NCI-H1092 (cell line): Measurements from ENCODE around the gene GRIN2A.

Experiments
- DNase-seq: peaks from one replicate; lab custom pipeline; 2025; lab: John Stamatoyannopoulos, UW

The GRIN2A gene

GRCh38 chr16:10182222-10183053 is at the start of gene GRIN2A:
GRIN2A (minus strand) TSS chr16:10182428; CDS start chr16:10180411, 2,017 bp downstream.
- DNase-seq, result no peak

GRCh38 chr16:10231563-10231962 is 49.3 kb upstream of the GRIN2A start:
- DNase-seq, result no peak

- no peak for DNase-seq
Observed at GRCh38 chr16:10228779-10229178, 46.6 kb upstream of the GRIN2A start.

- DNase-seq, result no peak
Observed at GRCh38 chr16:10226987-10227306, 44.7 kb upstream of the GRIN2A start.

- no peak for DNase-seq
Observed at GRCh38 chr16:10226141-10226986, 44.1 kb upstream of the GRIN2A start.

GRCh38 chr16:10225653-10226052 is 43.4 kb upstream of the GRIN2A start:
- no peak for DNase-seq

- no peak for DNase-seq
Observed at GRCh38 chr16:10224850-10225249, 42.6 kb upstream of the GRIN2A start.

GRCh38 chr16:10220942-10221341 is 38.7 kb upstream of the GRIN2A start:
- DNase-seq, result no peak

GRCh38 chr16:10219742-10220141 is 37.5 kb upstream of the GRIN2A start:
- no peak for DNase-seq

- DNase-seq, result no peak
Observed at GRCh38 chr16:10218490-10219206, 36.4 kb upstream of the GRIN2A start.

- DNase-seq, result no peak
Observed at GRCh38 chr16:10213748-10214147, 31.5 kb upstream of the GRIN2A start.

- DNase-seq, result no peak
Observed at GRCh38 chr16:10210944-10211343, 28.7 kb upstream of the GRIN2A start.

- no peak for DNase-seq
Observed at GRCh38 chr16:10206865-10207264, 24.6 kb upstream of the GRIN2A start.

- DNase-seq, result no peak
Observed at GRCh38 chr16:10206215-10206614, 24.0 kb upstream of the GRIN2A start.

GRCh38 chr16:10205688-10206087 is 23.5 kb upstream of the GRIN2A start:
- DNase-seq, result no peak

GRCh38 chr16:10202649-10203048 is 20.4 kb upstream of the GRIN2A start:
- DNase-seq, result no peak

GRCh38 chr16:10200637-10201586 is 18.7 kb upstream of the GRIN2A start:
- no peak for DNase-seq

- no peak for DNase-seq
Observed at GRCh38 chr16:10196999-10197398, 14.8 kb upstream of the GRIN2A start.

GRCh38 chr16:10191096-10191495 is 8.9 kb upstream of the GRIN2A start:
- no peak for DNase-seq

- DNase-seq, result no peak
Observed at GRCh38 chr16:10189861-10190390, 7.7 kb upstream of the GRIN2A start.

GRCh38 chr16:10188236-10188635 is 6.0 kb upstream of the GRIN2A start:
- no peak for DNase-seq
